Ishikawa (cell line): ENCODE data around the gene CRB3.

ENCODE experiments used
- CEBPB ChIP-seq: IDR thresholded peaks from 2 replicates; pipeline ENCODE4 v1.6.1; 2012
- CREB1 ChIP-seq: IDR thresholded peaks from 2 replicates; pipeline ENCODE4 v1.6.1; 2012; ENCODE audit warnings: low read depth
- TAF1 ChIP-seq: IDR thresholded peaks from 2 replicates; pipeline ENCODE4 v1.6.1; 2012; ENCODE audit warnings: low read depth, mild to moderate bottlenecking
- TF ChIP-seq, protein P1 (sequence below): IDR thresholded peaks from 2 replicates; pipeline ENCODE4 v1.6.1; 2012
- TF ChIP-seq, protein P2 (sequence below): IDR thresholded peaks from 2 replicates; pipeline ENCODE4 v1.6.1; 2012; ENCODE audit warnings: low read depth, mild to moderate bottlenecking
- TF ChIP-seq, protein P3 (sequence below): IDR thresholded peaks from 2 replicates; pipeline ENCODE4 v1.6.1; 2012

DNA sequence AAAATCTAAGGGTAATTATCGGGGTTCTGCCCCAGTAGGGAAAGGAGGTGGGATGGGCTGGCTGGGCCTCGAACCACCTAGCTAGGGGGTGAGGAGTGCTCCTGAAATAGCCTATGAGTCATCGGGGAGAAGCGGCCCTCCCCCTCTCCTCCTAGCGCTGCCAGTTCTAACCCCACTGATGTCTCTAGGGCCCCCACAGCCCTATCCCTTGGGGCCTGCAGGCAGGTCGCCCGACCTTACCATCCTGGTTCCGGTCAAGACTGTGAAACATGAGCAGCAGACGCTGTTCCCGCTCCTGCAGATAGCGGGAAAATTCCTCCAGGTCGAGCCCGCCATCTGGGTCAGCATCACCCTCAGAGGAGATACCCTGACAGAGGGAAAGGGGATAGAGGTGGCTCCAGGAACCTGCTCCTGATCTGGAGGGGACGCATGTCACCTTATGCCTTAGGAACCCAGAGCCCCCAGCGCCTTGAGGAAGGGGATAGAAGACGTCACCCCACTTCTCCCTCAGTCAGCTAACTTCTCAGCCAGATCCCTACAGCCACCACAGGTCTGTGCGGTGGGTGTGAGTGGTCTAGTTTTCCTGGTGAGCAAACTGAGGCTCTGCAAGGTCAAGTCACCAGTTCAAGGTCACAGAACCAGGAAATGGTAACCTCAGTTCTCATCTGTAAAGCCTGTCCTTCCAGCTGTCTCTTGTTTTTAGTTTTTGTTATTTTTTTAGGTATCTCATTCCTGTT lies 5.9 kb upstream of the CRB3 start:
- TF ChIP-seq, protein P1, sequence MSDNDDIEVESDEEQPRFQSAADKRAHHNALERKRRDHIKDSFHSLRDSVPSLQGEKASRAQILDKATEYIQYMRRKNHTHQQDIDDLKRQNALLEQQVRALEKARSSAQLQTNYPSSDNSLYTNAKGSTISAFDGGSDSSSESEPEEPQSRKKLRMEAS, result no peak
- TF ChIP-seq, protein P2, sequence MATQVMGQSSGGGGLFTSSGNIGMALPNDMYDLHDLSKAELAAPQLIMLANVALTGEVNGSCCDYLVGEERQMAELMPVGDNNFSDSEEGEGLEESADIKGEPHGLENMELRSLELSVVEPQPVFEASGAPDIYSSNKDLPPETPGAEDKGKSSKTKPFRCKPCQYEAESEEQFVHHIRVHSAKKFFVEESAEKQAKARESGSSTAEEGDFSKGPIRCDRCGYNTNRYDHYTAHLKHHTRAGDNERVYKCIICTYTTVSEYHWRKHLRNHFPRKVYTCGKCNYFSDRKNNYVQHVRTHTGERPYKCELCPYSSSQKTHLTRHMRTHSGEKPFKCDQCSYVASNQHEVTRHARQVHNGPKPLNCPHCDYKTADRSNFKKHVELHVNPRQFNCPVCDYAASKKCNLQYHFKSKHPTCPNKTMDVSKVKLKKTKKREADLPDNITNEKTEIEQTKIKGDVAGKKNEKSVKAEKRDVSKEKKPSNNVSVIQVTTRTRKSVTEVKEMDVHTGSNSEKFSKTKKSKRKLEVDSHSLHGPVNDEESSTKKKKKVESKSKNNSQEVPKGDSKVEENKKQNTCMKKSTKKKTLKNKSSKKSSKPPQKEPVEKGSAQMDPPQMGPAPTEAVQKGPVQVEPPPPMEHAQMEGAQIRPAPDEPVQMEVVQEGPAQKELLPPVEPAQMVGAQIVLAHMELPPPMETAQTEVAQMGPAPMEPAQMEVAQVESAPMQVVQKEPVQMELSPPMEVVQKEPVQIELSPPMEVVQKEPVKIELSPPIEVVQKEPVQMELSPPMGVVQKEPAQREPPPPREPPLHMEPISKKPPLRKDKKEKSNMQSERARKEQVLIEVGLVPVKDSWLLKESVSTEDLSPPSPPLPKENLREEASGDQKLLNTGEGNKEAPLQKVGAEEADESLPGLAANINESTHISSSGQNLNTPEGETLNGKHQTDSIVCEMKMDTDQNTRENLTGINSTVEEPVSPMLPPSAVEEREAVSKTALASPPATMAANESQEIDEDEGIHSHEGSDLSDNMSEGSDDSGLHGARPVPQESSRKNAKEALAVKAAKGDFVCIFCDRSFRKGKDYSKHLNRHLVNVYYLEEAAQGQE, result no peak
- TF ChIP-seq CEBPB (no peak), CREB1 (no peak), TAF1 (no peak)
- TF ChIP-seq, protein P3, sequence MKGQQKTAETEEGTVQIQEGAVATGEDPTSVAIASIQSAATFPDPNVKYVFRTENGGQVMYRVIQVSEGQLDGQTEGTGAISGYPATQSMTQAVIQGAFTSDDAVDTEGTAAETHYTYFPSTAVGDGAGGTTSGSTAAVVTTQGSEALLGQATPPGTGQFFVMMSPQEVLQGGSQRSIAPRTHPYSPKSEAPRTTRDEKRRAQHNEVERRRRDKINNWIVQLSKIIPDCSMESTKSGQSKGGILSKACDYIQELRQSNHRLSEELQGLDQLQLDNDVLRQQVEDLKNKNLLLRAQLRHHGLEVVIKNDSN, result no peak
